GM12875 (cell line): ENCODE data around the gene GRM4.

Experiments
- H3K4me3 ChIP-seq: one replicate; pipeline ENCODE4 v1.5.1; 2011; ENCODE audit warnings: low read depth, low read length, control low read depth
- TF ChIP-seq, protein P1 (sequence below): IDR thresholded peaks from 2 replicates; pipeline ENCODE4 v1.5.1; 2011; ENCODE audit warnings: low read depth, mild to moderate bottlenecking, control low read depth, inconsistent platforms, low read length, moderate library complexity, borderline replicate concordance; ENCODE audit not compliant: insufficient read depth

GRM4 gene

DNA sequence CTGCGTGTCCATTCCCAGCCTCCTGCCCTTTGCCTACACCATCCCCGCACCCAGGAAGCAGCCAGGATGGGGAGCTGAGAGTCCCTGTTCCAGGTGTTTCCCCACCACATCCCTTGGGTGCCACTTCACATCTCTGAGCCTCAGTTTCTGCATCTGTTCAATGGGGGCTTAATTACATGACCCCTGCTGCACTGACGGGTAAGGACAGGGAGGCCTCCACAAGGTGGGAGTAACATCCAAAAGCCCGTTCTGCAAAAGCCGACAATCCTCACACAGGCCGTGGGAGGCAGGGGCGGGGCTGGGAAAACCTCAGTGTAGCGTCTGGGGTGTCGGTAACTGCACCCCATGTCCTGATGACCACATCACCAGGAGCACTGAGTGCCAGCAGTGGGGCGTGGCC is 41.3 kb downstream of the GRM4 start:
- TF ChIP-seq, protein P1, sequence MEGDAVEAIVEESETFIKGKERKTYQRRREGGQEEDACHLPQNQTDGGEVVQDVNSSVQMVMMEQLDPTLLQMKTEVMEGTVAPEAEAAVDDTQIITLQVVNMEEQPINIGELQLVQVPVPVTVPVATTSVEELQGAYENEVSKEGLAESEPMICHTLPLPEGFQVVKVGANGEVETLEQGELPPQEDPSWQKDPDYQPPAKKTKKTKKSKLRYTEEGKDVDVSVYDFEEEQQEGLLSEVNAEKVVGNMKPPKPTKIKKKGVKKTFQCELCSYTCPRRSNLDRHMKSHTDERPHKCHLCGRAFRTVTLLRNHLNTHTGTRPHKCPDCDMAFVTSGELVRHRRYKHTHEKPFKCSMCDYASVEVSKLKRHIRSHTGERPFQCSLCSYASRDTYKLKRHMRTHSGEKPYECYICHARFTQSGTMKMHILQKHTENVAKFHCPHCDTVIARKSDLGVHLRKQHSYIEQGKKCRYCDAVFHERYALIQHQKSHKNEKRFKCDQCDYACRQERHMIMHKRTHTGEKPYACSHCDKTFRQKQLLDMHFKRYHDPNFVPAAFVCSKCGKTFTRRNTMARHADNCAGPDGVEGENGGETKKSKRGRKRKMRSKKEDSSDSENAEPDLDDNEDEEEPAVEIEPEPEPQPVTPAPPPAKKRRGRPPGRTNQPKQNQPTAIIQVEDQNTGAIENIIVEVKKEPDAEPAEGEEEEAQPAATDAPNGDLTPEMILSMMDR, result no peak
- no peak overlapping the region for H3K4me3 ChIP-seq

DNA sequence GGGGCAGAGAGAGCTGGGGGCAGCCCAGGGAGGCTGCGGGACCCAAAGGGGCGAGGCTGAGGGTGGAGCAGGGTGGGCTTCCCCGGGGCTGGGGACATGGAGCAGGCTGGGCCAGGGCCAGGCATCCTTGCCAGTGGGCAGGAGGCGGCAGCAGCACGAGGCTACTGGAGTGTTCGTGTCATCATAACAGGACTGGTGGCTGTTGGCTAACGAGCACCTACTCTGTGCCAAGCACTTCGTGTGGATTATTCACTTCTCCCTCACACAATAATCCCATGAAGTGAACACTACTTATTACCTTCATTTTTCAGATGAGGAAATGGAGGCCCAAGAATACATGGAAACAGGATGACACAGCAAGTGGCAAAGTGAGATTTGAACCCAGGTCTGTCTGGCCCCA is 41.7 kb downstream of the GRM4 start:
- no peak overlapping the region for H3K4me3 ChIP-seq
- TF ChIP-seq, protein P1, result no peak

DNA sequence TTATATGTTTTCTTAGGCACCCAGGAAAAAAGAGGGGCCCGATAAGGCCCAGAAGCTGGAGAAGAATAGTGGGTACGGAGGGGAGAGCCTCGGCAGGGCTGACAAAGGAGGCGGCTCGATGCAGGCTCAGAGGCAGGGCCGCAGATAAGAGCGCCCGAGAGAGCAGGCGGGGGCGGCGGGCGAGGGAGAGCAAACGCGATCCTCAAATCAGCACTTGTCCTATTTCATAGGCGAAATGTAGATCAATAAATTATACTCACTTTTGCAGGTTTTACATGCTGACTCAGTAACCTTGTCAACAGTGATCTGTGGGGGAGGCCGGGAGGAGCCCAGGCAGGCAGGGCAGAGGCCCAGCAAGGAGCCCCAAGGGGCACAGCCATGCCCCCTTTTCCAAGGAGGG is 42.6 kb downstream of the GRM4 start:
- TF ChIP-seq, protein P1, result no peak
- no peak overlapping the region for H3K4me3 ChIP-seq

DNA sequence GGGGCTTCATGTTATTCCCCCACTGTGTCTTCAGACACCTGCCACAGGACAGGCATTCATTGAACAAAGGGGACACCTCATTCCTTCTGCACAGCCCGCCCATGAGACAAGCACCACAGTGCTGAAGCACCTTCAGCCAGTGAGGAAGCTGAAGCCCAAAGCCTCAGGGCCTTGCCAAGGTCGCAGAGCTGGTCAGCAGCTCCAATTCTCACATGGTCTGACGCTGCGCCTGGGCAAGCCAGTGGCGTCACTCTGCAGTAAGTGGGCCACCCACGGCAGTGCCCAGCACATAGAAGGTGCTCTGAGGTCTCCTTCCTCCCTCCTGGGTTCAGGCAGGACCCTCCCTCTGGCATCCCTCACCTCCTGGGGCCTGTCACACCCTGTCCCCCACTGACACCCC is 43.2 kb downstream of the GRM4 start:
- TF ChIP-seq, protein P1, result no peak
- no peak overlapping the region for H3K4me3 ChIP-seq

DNA sequence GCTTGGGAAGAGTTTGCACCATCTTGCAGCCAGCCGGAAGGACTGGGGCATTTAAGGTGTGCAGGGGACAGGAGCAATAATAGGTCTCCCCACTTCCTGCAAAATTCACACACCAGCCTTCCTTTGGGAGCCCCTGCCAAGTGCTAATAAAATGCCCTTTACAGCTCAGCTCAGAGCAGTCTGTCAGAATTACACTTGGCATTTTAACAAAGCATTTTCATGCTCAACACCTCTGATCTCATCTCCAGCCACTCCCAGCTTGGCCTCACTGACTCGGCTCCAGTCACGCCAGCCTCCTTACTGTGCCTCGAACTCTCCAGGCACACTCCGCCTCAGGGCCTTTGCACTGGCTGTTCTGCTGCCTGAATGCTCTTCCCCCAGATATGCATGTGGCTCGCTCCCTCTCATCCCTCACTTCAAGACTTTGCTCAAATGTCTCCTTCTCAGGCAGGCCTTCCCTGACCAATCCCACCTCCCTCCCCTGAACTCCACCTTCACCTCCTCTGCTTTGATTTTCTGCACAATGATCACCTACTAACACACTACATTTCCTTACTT is 43.7 kb downstream of the GRM4 start:
- TF ChIP-seq, protein P1, result no peak
- H3K4me3 ChIP-seq, result no peak overlapping the region

DNA sequence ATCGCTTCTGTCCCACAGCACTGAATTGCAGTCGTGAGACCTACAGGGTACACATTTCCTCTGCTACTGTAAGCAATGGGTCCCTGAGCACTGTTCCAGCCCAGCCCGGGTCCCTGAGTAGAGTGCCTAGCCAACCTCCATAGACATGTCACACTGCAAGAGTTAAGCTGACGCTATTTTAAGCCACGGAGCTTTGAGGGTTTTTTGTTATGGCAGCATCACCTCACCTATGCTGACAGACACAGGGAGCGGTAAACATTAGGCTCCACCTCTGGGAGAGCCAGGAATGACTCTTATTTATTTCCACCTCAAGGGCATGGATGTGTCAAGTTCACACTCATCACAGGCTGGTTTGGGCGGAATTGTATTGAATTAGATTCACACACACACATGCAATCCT is 45.1 kb downstream of the GRM4 start:
- no peak overlapping the region for H3K4me3 ChIP-seq
- TF ChIP-seq, protein P1, result no peak

DNA sequence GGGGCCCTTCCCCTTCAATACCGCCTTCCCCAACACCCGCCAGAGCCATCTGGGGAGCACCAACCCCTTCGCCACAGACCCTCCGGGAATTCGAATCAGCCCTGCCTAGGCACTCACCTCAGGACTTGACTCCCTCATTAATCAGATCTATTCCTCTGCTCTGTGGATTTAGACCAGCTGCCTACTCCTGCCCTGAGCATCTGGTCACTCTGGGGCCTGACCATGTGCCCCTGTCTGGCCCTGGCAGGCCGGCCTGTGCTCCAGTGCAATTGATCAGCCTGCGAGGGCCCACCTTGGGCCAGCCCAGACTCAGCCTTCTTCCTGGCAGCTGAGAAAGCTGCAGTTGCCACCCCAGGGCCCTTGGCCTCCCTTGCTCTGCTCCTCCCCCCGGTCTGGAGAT is 46.0 kb downstream of the GRM4 start:
- H3K4me3 ChIP-seq, result no peak overlapping the region
- TF ChIP-seq, protein P1, result no peak
